HG03064 (cell line): ENCODE results near the gene TMEM192.
"Not testable (repeated sequence)": the region's sequence is repeated elsewhere in the genome, so short reads cannot be mapped to it uniquely, and the experiment has no call there.

Experiments used
- ATAC-seq: cut with Tn5 transposase; IDR thresholded peaks from one replicate; pipeline ENCODE4 v1.9.1; 2021; ENCODE audit warnings: low read depth; ENCODE audit not compliant: unreplicated experiment

TMEM192 gene

GRCh38 chr4:165112368-165113121 lies at the start of gene TMEM192:
Gene TMEM192, minus strand, starts transcription at chr4:165112860. Its CDS starts 87 bp downstream, at chr4:165112773.
- ATAC-seq, result peak; percentile 98

- ATAC-seq, result no peak
These were observed 46.1 kb upstream of the TMEM192 start for GRCh38 chr4:165158762-165159161.

- no peak for ATAC-seq
These were observed 44.2 kb upstream of the TMEM192 start for GRCh38 chr4:165156906-165157305.

GRCh38 chr4:165154482-165154881 lies 41.8 kb upstream of the TMEM192 start:
- no peak for ATAC-seq

GRCh38 chr4:165152527-165152926 lies 39.9 kb upstream of the TMEM192 start:
- ATAC-seq, result no peak

- no peak for ATAC-seq
These were observed 39.1 kb upstream of the TMEM192 start for GRCh38 chr4:165151734-165152133.

GRCh38 chr4:165150545-165150944 lies 37.9 kb upstream of the TMEM192 start:
- no peak for ATAC-seq

- no peak for ATAC-seq
These were observed 26.2 kb upstream of the TMEM192 start for GRCh38 chr4:165138843-165139242.

- no peak for ATAC-seq
These were observed 24.5 kb upstream of the TMEM192 start for GRCh38 chr4:165137205-165137604.

GRCh38 chr4:165136529-165136928 lies 23.9 kb upstream of the TMEM192 start:
- ATAC-seq, result no peak

- no peak for ATAC-seq
These were observed 20.5 kb upstream of the TMEM192 start for GRCh38 chr4:165133150-165133549.

GRCh38 chr4:165131247-165131832 lies 18.7 kb upstream of the TMEM192 start:
- peak; percentile 79 for ATAC-seq

GRCh38 chr4:165129924-165130323 lies 17.3 kb upstream of the TMEM192 start:
- ATAC-seq, result no peak

GRCh38 chr4:165125869-165126499 lies 13.3 kb upstream of the TMEM192 start:
- not testable (repeated sequence) for ATAC-seq

GRCh38 chr4:165124488-165124887 lies 11.8 kb upstream of the TMEM192 start:
- no peak for ATAC-seq

- ATAC-seq, result peak; percentile 94
These were observed 5.7 kb upstream of the TMEM192 start for GRCh38 chr4:165118256-165118909.

GRCh38 chr4:165115301-165115700 lies 2.6 kb upstream of the TMEM192 start:
- no peak for ATAC-seq

GRCh38 chr4:165111906-165112367 lies 723 bp downstream of the TMEM192 start:
- no peak for ATAC-seq

GRCh38 chr4:165106518-165106917 lies 6.1 kb downstream of the TMEM192 start:
- ATAC-seq, result no peak

GRCh38 chr4:165101641-165102040 lies 11.0 kb downstream of the TMEM192 start:
- ATAC-seq, result no peak

- no peak for ATAC-seq
These were observed 15.9 kb downstream of the TMEM192 start for GRCh38 chr4:165096776-165097175.
